HepG2 (cell line): ENCODE results near the gene FHL3. TPM values are rescaled to one million over a fixed set of nuclear protein-coding genes. Genes with fewer than 3 reads are reported as not detected.

Experiments used
- ATF2 ChIP-seq: sonication (generic); formaldehyde crosslinking; IDR thresholded peaks from 2 replicates; pipeline ENCODE4 v1.4.0; 2020; ENCODE audit warnings: missing genetic modification reagents
- CREB1 ChIP-seq, 2 experiments: fragments of 450-650 bp in 1 of 2; IDR thresholded peaks; 2 replicates each; pipeline ENCODE4 v1.6.1; 2016 to 2017; ENCODE audit warnings: control low read depth in 1 of 2, mild to moderate bottlenecking in 1 of 2, missing compliant biosample characterization in 1 of 2, missing genetic modification characterization in 1 of 2
- ZHX1 ChIP-seq: sonication (generic); formaldehyde crosslinking; IDR thresholded peaks from 2 replicates; pipeline ENCODE4 v1.8.1; 2022; ENCODE audit warnings: low read depth, mild to moderate bottlenecking, missing genetic modification reagents
- ZNF318 ChIP-seq: sonication (generic); formaldehyde crosslinking; IDR thresholded peaks from 2 replicates; pipeline ENCODE4 v1.4.0; 2020; ENCODE audit warnings: mild to moderate bottlenecking, missing genetic modification reagents
- ZNF678 ChIP-seq: sonication (generic); formaldehyde crosslinking; IDR thresholded peaks from 2 replicates; pipeline ENCODE4 v1.4.0; 2020; ENCODE audit warnings: mild to moderate bottlenecking, missing genetic modification reagents
- polyA plus RNA-seq, 8 experiments: library from polyadenylated mRNA; depleted of rRNA in 3 of 8; stranded (reverse) in 7 of 8; unstranded in 1 of 8; fragments of >200 nt; fragmentation: Illumina TruSeq in 4 of 8; extraction: Trizol in 4 of 8; gene quantifications; 2 replicates each; pipeline versions ENCODE4 v1.2.1 to v1.2.3, GENCODE V29; 2011 to 2016; ENCODE audit warnings: low read depth in 4 of 8, missing spikeins in 1 of 8, mixed read lengths in 1 of 8; ENCODE audit not compliant: insufficient read depth in 1 of 8
- total RNA-seq, 5 experiments: library from RNA; depleted of rRNA; stranded (reverse); fragments of >200 nt; fragmentation: Illumina TruSeq; extraction: Trizol; gene quantifications; 2 replicates each; pipeline ENCODE4 v1.2.3, GENCODE V29; 2016; ENCODE audit warnings: low read depth in 1 of 5

Gene FHL3
- total and polyA plus RNA-seq, 2 of the 13 experiments (the other 11 are each of a cell fraction or from before 2014, with no cell fraction given) = 2.8 to 6.6 TPM

- TF ChIP-seq ZHX1 (CRISPR knock-in tag) = no peak
- TF ChIP-seq ATF2 (CRISPR knock-in tag) = no peak
- no peak for TF ChIP-seq CREB1 (IDR thresholded peaks at IDR 0.05)
- no peak for TF ChIP-seq CREB1 (CRISPR knock-in tag; IDR thresholded peaks at IDR 0.05)
- no peak for TF ChIP-seq ZNF318 (CRISPR knock-in tag)
- TF ChIP-seq ZNF678 (CRISPR knock-in tag) = no peak
- TF ChIP-seq, all 625 proteins: peak for 0
These were observed 57.1 kb downstream of the FHL3 start (continued) for GRCh38 chr1:37948166-37948565.
